K562 (cell line): ENCODE data around the gene IRF9. TPM values are rescaled to one million over a fixed set of nuclear protein-coding genes. Genes with fewer than 3 reads are reported as not detected.

ENCODE experiments used
- BRCA1 ChIP-seq, 2 experiments: fragments of 450-650 bp in 1 of 2; sonication (generic) in 1 of 2; formaldehyde crosslinking in 1 of 2; IDR thresholded peaks; 2 replicates each; pipeline versions ENCODE4 v1.5.0 to v1.6.1; 2017 to 2020; ENCODE audit warnings: mild to moderate bottlenecking in 1 of 2, missing genetic modification reagents in 1 of 2
- BRF2 ChIP-seq: IDR thresholded peaks from 3 replicates; pipeline ENCODE4 v1.6.1; 2011; ENCODE audit warnings: borderline replicate concordance, mild to moderate bottlenecking; ENCODE audit not compliant: insufficient read length, insufficient read depth
- CREM ChIP-seq: IDR thresholded peaks from 2 replicates; pipeline ENCODE4 v1.6.1; 2014; ENCODE audit warnings: antibody characterized with exemption, low read depth
- GATA2 ChIP-seq: sonication (generic); formaldehyde crosslinking; IDR thresholded peaks from 2 replicates; pipeline ENCODE4 v1.4.0; 2020; ENCODE audit warnings: mild to moderate bottlenecking, missing genetic modification reagents
- HES1 ChIP-seq: fragments of 450-650 bp; IDR thresholded peaks from 2 replicates; pipeline ENCODE4 v1.6.1; 2016; ENCODE audit warnings: low read depth, mild to moderate bottlenecking, moderate library complexity
- HNRNPL ChIP-seq: fragments of 200-400 bp; formaldehyde crosslinking; IDR thresholded peaks from 2 replicates; pipeline ENCODE4 v1.6.1; 2017; ENCODE audit warnings: low read depth, mild to moderate bottlenecking, low read length
- HOXB6 ChIP-seq: fragments of 250-450 bp; sonication (Bioruptor Pico); IDR thresholded peaks from 2 replicates; pipeline ENCODE4 v1.5.1; 2022; ENCODE audit warnings: mild to moderate bottlenecking, borderline replicate concordance
- IFI16 ChIP-seq: fragments of 250-450 bp; sonication (Bioruptor Pico); IDR thresholded peaks from 2 replicates; pipeline ENCODE4 v2.1.2; 2022; ENCODE audit warnings: mild to moderate bottlenecking, inconsistent platforms
- IRF2 ChIP-seq: sonication (generic); formaldehyde crosslinking; IDR thresholded peaks from 2 replicates; pipeline ENCODE4 v1.8.1; 2022; ENCODE audit warnings: mild to moderate bottlenecking, missing genetic modification reagents
- MAX ChIP-seq: sonication (generic); formaldehyde crosslinking; IDR thresholded peaks from 2 replicates; pipeline ENCODE4 v1.9.0; 2022; ENCODE audit warnings: mild to moderate bottlenecking, missing genetic modification reagents
- PKNOX1 ChIP-seq: fragments of 450-650 bp; IDR thresholded peaks from 2 replicates; pipeline ENCODE4 v1.6.1; 2016
- SIN3A ChIP-seq, 2 experiments: fragments of 150-350 bp in 1 of 2; IDR thresholded peaks; 2 replicates each; pipeline ENCODE4 v1.6.1; 2011 to 2016; ENCODE audit warnings: borderline replicate concordance in 2 of 2, low read depth in 2 of 2, low read length in 2 of 2, mild to moderate bottlenecking in 2 of 2, moderate library complexity in 2 of 2; ENCODE audit not compliant: control insufficient read depth in 1 of 2
- SUPT5H ChIP-seq: fragments of 450-650 bp; IDR thresholded peaks from 2 replicates; pipeline ENCODE4 v1.6.1; 2016
- TAF1 ChIP-seq: IDR thresholded peaks from 2 replicates; pipeline ENCODE4 v1.6.1; 2011; ENCODE audit warnings: mild to moderate bottlenecking, low read length, moderate library complexity; ENCODE audit not compliant: insufficient read depth, control insufficient read depth, severe bottlenecking; ENCODE audit errors: extremely low read depth
- TAF9B ChIP-seq: fragments of 450-650 bp; IDR thresholded peaks from 2 replicates; pipeline ENCODE4 v1.6.1; 2018; ENCODE audit warnings: mild to moderate bottlenecking; ENCODE audit not compliant: partially characterized antibody
- TSHZ1 ChIP-seq: fragments of 250-450 bp; sonication (Bioruptor Pico); IDR thresholded peaks from 2 replicates; pipeline ENCODE4 v1.4.0; 2020; ENCODE audit warnings: mild to moderate bottlenecking, moderate library complexity
- U2AF2 ChIP-seq: fragments of 200-400 bp; formaldehyde crosslinking; optimal IDR thresholded peaks from 2 replicates; pipeline ENCODE3; 2017; ENCODE audit warnings: low read depth, mild to moderate bottlenecking, low read length
- ZBTB2 ChIP-seq: fragments of 450-650 bp; IDR thresholded peaks from 2 replicates; pipeline ENCODE4 v1.6.1; 2016; ENCODE audit warnings: antibody characterized with exemption
- ZFP36 ChIP-seq: fragments of 150-350 bp; IDR thresholded peaks from 2 replicates; pipeline ENCODE4 v1.6.1; 2018; ENCODE audit warnings: low read length, low read depth; ENCODE audit not compliant: partially characterized antibody
- ZNF75A ChIP-seq: fragments of 450-650 bp; formaldehyde crosslinking; IDR thresholded peaks from 2 replicates; pipeline ENCODE4 v1.4.0; 2020; ENCODE audit warnings: mild to moderate bottlenecking
- polyA plus RNA-seq, 8 experiments: library from polyadenylated mRNA; depleted of rRNA in 4 of 8; stranded (reverse) in 5 of 8; unstranded in 3 of 8; fragments of >200 nt; fragmentation: Nextera tagmentation in 2 of 8; fragmentation: Illumina TruSeq in 1 of 8; extraction: Ambion mirVana in 2 of 8; extraction: Trizol in 1 of 8; gene quantifications; 2 replicates each; pipeline versions ENCODE4 v1.2.1 to v1.2.3, GENCODE V29; 2011 to 2014; ENCODE audit warnings: inconsistent platforms in 1 of 8, missing spikeins in 1 of 8
- total RNA-seq, 7 experiments: library from RNA; depleted of rRNA in 6 of 7; stranded (reverse); fragments of >200 nt in 6 of 7; fragmentation: Illumina TruSeq in 2 of 7; extraction: Trizol in 2 of 7; gene quantifications; 2 replicates each; pipeline versions ENCODE4 v1.2.1 to v1.2.3, GENCODE V29; 2011 to 2021; ENCODE audit warnings: low replicate concordance in 1 of 7

IRF9 gene
- total and polyA plus RNA-seq, 9 of the 15 experiments (the other 6 are each of a cell fraction or from before 2014, with no cell fraction given) = 0.79 to 14.8 (median 6.1) TPM

GRCh38 chr14:24146453-24146977, 14.6 kb upstream of the IRF9 start, which contains the start of gene PSME2 (continued):
- no peak for TF ChIP-seq ZFP36
- no peak for TF ChIP-seq SUPT5H
- TF ChIP-seq PKNOX1 = peak; percentile 31
- 0 out of 2 replicates have a peak, but pooled peaks have one; percentile 10 for TF ChIP-seq HES1
- peak; percentile 29 for TF ChIP-seq TAF1
- TF ChIP-seq TAF9B = no peak
- no peak for TF ChIP-seq U2AF2
- TF ChIP-seq MAX (CRISPR knock-in tag) = peak; percentile 35; the same call in 1 of the 2 replicates
- TF ChIP-seq BRCA1 (IDR thresholded peaks at IDR 0.05) = no peak
- no peak for TF ChIP-seq BRCA1 (CRISPR knock-in tag; IDR thresholded peaks at IDR 0.05)
- TF ChIP-seq GATA2 (CRISPR knock-in tag) = no peak
- TF ChIP-seq HNRNPL = no peak
- TF ChIP-seq ZNF75A (CRISPR knock-in tag) = no peak
- TF ChIP-seq IFI16 (CRISPR knock-in tag) = no peak
- no peak for TF ChIP-seq TSHZ1 (CRISPR knock-in tag)
- no peak for TF ChIP-seq BRF2
- peak; percentile 68 to 70; a peak in 2 of 4 replicates for TF ChIP-seq SIN3A (IDR thresholded peaks at IDR 0.05; ENCODE audit: borderline replicate concordance in 2 of 2, control insufficient read depth in 1 of 2, low read depth in 2 of 2, low read length in 2 of 2)
- TF ChIP-seq HOXB6 (CRISPR knock-in tag) = no peak
- TF ChIP-seq CREM = peak; percentile 3; the same call in 1 of the 2 replicates
- no peak for TF ChIP-seq ZBTB2
- TF ChIP-seq IRF2 (CRISPR knock-in tag) = no peak
